ENCODE data around the gene CASP7.

Gene CASP7

GRCh38 chr10:113739031-113739430, 59.3 kb downstream of the CASP7 start:
- intact Hi-C loops (cut with DNase I; ENCODE audit: low total_unique reads): no loop called here
- H3K4me3 ChIP-seq: no peak overlapping the region
- peaks cover 0 to 14% (median 2%) of the 10 kb centered on the region in 4 donors for H3K4me1 ChIP-seq
- DNase-seq: no peak
- no peak overlapping the region for H3K27ac ChIP-seq
- no peaks in the 10 kb centered on the region for H3K9me3 ChIP-seq
- H3K27me3 ChIP-seq: peaks cover 0 to 2% of the 10 kb centered on the region in 2 donors
- H3K36me3 ChIP-seq: no peaks in the 10 kb centered on the region
- TF ChIP-seq, protein P1, sequence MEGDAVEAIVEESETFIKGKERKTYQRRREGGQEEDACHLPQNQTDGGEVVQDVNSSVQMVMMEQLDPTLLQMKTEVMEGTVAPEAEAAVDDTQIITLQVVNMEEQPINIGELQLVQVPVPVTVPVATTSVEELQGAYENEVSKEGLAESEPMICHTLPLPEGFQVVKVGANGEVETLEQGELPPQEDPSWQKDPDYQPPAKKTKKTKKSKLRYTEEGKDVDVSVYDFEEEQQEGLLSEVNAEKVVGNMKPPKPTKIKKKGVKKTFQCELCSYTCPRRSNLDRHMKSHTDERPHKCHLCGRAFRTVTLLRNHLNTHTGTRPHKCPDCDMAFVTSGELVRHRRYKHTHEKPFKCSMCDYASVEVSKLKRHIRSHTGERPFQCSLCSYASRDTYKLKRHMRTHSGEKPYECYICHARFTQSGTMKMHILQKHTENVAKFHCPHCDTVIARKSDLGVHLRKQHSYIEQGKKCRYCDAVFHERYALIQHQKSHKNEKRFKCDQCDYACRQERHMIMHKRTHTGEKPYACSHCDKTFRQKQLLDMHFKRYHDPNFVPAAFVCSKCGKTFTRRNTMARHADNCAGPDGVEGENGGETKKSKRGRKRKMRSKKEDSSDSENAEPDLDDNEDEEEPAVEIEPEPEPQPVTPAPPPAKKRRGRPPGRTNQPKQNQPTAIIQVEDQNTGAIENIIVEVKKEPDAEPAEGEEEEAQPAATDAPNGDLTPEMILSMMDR (IDR thresholded peaks at IDR 0.05): no peak

GRCh38 chr10:113739577-113739976, 59.9 kb downstream of the CASP7 start:
- Histone ChIP-seq H3K4me1 (peaks cover 0 to 14% (median 2%) of the 10 kb centered on the region in 4 donors), H3K9me3 (no peaks in the 10 kb centered on the region), H3K27me3 (peaks cover 0 to 7% of the 10 kb centered on the region in 2 donors), H3K4me3 (no peak overlapping the region), H3K27ac (no peak overlapping the region), H3K36me3 (no peaks in the 10 kb centered on the region)
- intact Hi-C loops (cut with DNase I; ENCODE audit: low total_unique reads): no loop called here
- TF ChIP-seq, protein P1 (IDR thresholded peaks at IDR 0.05): no peak
- no peak for DNase-seq

DNA sequence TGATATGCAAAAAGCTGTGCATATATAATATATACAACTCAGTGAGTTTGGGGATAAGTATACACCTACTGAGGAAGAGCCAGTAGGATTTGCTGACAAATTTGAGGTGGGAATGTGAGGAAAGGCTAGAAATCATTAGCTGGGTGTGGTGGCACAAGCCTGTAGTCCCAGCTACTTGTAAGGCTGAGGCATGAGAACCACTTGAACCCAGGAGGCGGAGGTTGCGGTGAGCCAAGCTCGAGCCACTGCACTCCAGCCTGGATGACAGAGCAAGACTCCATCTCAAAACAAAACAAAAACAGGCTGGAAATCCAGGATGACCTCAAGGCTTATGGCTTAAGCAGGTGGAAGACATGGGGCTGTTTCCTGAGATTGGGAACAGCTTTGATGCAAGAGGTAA, 61.1 kb downstream of the CASP7 start:
- Histone ChIP-seq H3K4me1 (peaks cover 0 to 12% (median 2%) of the 10 kb centered on the region in 4 donors), H3K4me3 (no peak overlapping the region), H3K36me3 (no peaks in the 10 kb centered on the region), H3K9me3 (no peaks in the 10 kb centered on the region), H3K27ac (no peak overlapping the region), H3K27me3 (peaks cover 0 to 8% of the 10 kb centered on the region in 2 donors)
- TF ChIP-seq, protein P1 (IDR thresholded peaks at IDR 0.05): no peak
- DNase-seq: no peak
- intact Hi-C loops (cut with DNase I; ENCODE audit: low total_unique reads): no loop called here

DNA sequence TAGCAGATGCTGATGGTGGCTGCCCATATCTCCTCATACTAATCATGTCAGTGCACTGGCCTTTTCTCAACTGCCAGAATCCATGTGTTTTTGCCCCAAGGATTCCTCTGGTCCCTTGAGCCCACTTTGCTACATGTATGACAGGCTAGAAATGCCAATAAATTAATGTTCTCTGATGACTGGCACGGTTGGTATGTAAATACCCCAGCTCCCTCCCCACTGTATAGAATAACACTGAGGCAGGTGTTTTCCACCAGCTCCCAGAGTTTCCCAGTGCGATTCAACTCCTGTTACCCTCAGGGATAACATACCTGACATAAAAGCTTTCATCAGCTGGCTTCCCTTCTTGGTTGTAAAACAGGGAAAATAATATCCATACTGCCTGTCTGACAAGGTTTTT, 62.8 kb downstream of the CASP7 start:
- intact Hi-C loops (cut with DNase I; ENCODE audit: low total_unique reads): no loop called here
- DNase-seq: no peak
- peaks cover 0 to 8% of the 10 kb centered on the region in 2 donors for H3K27me3 ChIP-seq
- no peaks in the 10 kb centered on the region for H3K36me3 ChIP-seq
- no peaks in the 10 kb centered on the region for H3K4me1 ChIP-seq
- no peaks in the 10 kb centered on the region for H3K9me3 ChIP-seq
- no peak overlapping the region for H3K4me3 ChIP-seq
- H3K27ac ChIP-seq: no peak overlapping the region
- TF ChIP-seq, protein P1 (IDR thresholded peaks at IDR 0.05): no peak

DNA sequence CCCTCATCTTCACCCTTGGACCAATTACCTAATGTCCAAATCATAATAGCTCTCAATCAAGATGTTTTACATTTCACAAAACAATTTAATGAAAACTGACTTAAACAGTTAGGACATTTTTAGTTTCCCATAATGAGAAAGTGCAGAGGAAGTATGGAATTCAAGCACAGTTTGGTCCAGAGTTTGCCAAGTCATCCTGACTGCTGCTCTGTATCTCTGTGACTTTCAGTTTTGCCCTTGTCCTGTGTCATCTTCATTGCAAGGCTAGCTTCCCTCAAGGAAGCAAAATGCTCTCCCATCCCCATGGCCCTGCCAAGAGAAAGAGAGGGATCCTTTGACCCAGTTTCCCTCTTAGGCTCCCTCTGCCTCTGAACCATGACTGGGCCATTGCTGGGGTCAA, 63.9 kb downstream of the CASP7 start:
- peaks cover 0 to 8% of the 10 kb centered on the region in 2 donors for H3K27me3 ChIP-seq
- TF ChIP-seq, protein P1 (IDR thresholded peaks at IDR 0.05): no peak
- no peak overlapping the region for H3K27ac ChIP-seq
- H3K4me3 ChIP-seq: no peak overlapping the region
- no peak for DNase-seq
- intact Hi-C loops (cut with DNase I; ENCODE audit: low total_unique reads): no loop called here
- no peaks in the 10 kb centered on the region for H3K36me3 ChIP-seq
- no peaks in the 10 kb centered on the region for H3K4me1 ChIP-seq
- no peaks in the 10 kb centered on the region for H3K9me3 ChIP-seq

- no peaks in the 10 kb centered on the region for H3K9me3 ChIP-seq
- DNase-seq: no peak
- intact Hi-C loops (cut with DNase I; ENCODE audit: low total_unique reads): no loop called here
- no peak overlapping the region for H3K4me3 ChIP-seq
- no peaks in the 10 kb centered on the region for H3K36me3 ChIP-seq
- H3K27me3 ChIP-seq: peaks cover 0 to 8% of the 10 kb centered on the region in 2 donors
- H3K27ac ChIP-seq: no peak overlapping the region
- no peaks in the 10 kb centered on the region for H3K4me1 ChIP-seq
- TF ChIP-seq, protein P1 (IDR thresholded peaks at IDR 0.05): no peak
These were observed 65.7 kb downstream of the CASP7 start for GRCh38 chr10:113745374-113745773.
